ENCODE results near the gene ELL2.

DNA sequence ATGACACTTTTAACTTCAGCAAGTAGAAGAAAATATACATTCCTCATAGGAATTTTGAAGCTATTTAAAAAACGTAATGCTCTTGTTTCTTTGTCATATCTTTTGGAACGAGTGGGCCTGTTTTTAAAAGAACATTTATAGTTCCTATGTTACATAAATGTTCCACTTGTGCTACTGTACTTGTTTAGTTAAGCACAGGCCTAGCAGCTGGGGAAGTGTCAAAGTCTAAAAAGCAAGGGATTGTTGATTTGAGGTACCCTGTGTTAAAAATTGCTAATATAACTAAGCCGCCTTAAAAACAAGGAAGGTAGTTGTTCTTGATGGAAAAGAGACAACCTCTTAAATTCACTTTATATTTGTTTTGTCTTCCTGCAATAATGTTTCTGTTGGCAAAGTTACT is 27.2 kb upstream of the ELL2 start:
- TF ChIP-seq, protein P1, sequence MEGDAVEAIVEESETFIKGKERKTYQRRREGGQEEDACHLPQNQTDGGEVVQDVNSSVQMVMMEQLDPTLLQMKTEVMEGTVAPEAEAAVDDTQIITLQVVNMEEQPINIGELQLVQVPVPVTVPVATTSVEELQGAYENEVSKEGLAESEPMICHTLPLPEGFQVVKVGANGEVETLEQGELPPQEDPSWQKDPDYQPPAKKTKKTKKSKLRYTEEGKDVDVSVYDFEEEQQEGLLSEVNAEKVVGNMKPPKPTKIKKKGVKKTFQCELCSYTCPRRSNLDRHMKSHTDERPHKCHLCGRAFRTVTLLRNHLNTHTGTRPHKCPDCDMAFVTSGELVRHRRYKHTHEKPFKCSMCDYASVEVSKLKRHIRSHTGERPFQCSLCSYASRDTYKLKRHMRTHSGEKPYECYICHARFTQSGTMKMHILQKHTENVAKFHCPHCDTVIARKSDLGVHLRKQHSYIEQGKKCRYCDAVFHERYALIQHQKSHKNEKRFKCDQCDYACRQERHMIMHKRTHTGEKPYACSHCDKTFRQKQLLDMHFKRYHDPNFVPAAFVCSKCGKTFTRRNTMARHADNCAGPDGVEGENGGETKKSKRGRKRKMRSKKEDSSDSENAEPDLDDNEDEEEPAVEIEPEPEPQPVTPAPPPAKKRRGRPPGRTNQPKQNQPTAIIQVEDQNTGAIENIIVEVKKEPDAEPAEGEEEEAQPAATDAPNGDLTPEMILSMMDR (conservative IDR thresholded peaks at IDR 0.05 in 1 of 2, IDR thresholded peaks at IDR 0.05 in 1 of 2; ENCODE audit: low read depth in 1 of 2, low read length in 2 of 2) = no peak
- TF ChIP-seq EZH2 (IDR thresholded peaks at IDR 0.05; ENCODE audit: low read length, missing control alignments) = no peak

Data from fibroblast of lung (primary cell).